HG03469 (cell line): ENCODE data around the gene IGF2BP2.

ENCODE experiments used
- ATAC-seq: cut with Tn5 transposase; IDR thresholded peaks from one replicate; pipeline ENCODE4 v1.9.1; 2021; ENCODE audit warnings: mild to moderate bottlenecking, moderate library complexity, moderate number of reproducible peaks; ENCODE audit not compliant: unreplicated experiment

The IGF2BP2 gene

GRCh38 chr3:185737740-185738680 lies 86.8 kb downstream of the IGF2BP2 start:
- ATAC-seq: no peak

GRCh38 chr3:185737020-185737419 lies 87.8 kb downstream of the IGF2BP2 start:
- no peak for ATAC-seq

- ATAC-seq: no peak
Measured at GRCh38 chr3:185734725-185735096, 90.1 kb downstream of the IGF2BP2 start.

GRCh38 chr3:185733980-185734724 lies 90.7 kb downstream of the IGF2BP2 start:
- no peak for ATAC-seq

GRCh38 chr3:185732782-185733181 lies 92.1 kb downstream of the IGF2BP2 start:
- no peak for ATAC-seq

GRCh38 chr3:185730550-185730949 lies 94.3 kb downstream of the IGF2BP2 start:
- ATAC-seq: no peak

- no peak for ATAC-seq
Measured at GRCh38 chr3:185729337-185730055, 95.3 kb downstream of the IGF2BP2 start.

GRCh38 chr3:185728630-185729336 lies 96.1 kb downstream of the IGF2BP2 start:
- no peak for ATAC-seq

- ATAC-seq: no peak
Measured at GRCh38 chr3:185727873-185728272, 97.0 kb downstream of the IGF2BP2 start.

- ATAC-seq: no peak
Measured at GRCh38 chr3:185726254-185726967, 98.4 kb downstream of the IGF2BP2 start.

GRCh38 chr3:185724761-185725160 lies 100.1 kb downstream of the IGF2BP2 start:
- no peak for ATAC-seq

- ATAC-seq: no peak
Measured at GRCh38 chr3:185724251-185724650, 100.6 kb downstream of the IGF2BP2 start.

GRCh38 chr3:185722881-185723280 lies 102.0 kb downstream of the IGF2BP2 start:
- ATAC-seq: no peak

- ATAC-seq: no peak
Measured at GRCh38 chr3:185721970-185722369, 102.9 kb downstream of the IGF2BP2 start.

GRCh38 chr3:185720326-185720725 lies 104.5 kb downstream of the IGF2BP2 start:
- no peak for ATAC-seq

GRCh38 chr3:185718736-185719593 lies 105.9 kb downstream of the IGF2BP2 start:
- no peak for ATAC-seq

- ATAC-seq: no peak
Measured at GRCh38 chr3:185717627-185718402, 107.0 kb downstream of the IGF2BP2 start.

GRCh38 chr3:185717121-185717520 lies 107.7 kb downstream of the IGF2BP2 start:
- no peak for ATAC-seq
